GM19238 (cell line): ENCODE data around the gene QSOX2.
"Not testable (repeated sequence)": the region's sequence is repeated elsewhere in the genome, so short reads cannot be mapped to it uniquely, and the experiment has no call there.

Experiments
- DNase-seq: peaks from one replicate; pipeline ENCODE4 v3.0.0; 2011; ENCODE audit warnings: low spot score; ENCODE audit not compliant: insufficient read length

QSOX2 gene

DNA sequence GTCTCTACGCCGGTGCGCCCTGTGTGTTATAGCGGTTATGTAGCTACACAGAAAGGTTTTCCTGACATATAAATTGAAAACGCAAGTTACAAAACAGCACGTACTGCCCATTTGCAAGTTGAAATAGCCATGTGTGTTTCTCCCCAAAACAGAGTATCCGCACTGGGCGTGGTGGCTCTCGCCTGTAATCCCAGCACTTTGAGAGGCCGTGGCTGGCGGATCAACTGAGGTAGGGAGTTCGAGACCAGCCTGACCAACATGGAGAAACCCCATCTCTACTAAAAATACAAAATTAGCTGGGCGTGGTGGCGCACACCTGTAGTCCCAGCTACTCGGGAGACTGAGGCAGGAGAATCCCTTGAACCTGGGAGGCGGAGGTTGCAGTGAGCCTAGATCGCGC lies 21.0 kb upstream of the QSOX2 start:
- not testable (repeated sequence) for DNase-seq

DNA sequence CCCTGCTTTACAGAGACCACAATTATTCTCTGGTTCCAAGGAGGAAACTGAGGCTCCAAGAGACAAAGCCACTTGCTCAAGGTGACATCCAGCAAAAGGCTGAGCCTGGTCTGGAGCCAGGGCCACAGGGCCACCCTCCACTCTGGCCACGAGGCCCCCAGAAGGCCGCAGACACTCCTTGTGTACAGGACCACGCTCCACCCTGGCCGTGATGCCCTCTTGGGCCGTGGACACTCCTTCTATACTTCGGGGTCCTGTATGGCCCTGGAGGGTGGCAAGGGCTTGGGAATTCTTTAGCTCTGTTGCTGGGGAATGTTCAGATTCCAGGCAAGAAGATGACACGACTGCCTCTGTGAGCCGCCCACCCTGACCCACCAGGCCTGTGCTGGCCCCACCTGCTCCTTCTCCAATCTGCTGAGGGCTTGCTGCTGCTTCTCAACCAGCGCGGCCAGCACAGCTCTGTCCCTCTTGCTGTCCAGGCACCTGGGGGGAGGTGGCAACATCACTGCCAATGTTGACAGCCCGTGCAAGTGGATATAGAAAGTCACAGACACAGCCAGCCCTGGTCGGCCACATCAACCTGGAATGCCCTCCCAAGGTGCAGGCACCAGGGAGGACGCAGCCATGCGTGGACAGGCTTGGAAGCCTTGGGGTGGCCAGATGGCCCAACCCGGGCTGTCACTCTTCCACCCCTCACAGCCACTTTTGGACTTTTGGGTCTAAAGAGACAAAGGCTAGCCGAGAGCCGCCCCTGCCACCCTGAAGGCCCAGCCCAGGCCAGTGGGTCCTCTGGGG lies 20.1 kb upstream of the QSOX2 start:
- no peak for DNase-seq

DNA sequence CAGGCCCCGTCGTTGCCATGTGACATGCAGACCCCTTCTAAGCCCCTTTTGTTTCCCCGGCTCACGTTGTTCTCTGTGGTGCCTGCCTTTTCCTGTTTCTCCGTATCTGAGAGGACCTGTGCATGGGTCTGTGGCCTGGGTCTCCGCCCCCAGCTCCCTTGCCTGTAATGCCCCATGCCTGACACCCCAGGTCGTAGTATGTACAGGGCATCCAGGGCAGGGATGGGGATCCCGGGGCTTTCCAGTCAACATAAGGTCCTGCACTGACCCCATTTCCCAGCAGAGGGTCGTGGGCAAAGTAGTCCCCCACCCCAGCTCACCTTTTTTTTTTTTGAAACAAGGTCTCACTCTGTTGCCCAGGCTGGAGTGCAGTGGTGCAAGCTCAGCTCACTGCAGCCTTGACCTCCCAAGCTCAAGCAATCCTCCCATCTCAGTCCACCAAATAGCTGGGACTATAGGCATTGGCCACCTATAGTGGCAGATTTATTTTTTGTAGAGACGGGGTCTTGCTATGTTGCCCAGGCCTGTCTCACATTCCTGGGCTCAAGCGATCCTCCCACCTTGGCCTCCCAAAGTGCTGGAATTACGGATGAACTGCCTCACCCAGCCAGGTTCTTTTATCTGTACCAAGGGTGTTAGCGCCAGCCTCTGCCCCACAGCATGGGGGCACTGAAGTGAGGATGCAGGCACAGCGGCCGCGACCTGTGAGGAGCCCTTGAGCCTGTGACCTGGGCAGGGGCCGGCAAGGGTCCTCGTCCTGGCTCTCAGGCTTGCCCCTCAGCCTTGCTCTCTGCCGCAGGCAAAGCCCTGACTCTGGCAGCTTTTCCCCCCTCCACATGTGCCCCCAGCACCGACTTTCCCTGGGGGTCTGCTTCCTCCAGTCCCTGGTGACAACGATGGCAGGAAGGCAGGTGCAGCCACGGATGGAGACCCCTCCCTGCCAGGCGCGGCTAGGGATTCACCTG lies 19.1 kb upstream of the QSOX2 start:
- no peak for DNase-seq

DNA sequence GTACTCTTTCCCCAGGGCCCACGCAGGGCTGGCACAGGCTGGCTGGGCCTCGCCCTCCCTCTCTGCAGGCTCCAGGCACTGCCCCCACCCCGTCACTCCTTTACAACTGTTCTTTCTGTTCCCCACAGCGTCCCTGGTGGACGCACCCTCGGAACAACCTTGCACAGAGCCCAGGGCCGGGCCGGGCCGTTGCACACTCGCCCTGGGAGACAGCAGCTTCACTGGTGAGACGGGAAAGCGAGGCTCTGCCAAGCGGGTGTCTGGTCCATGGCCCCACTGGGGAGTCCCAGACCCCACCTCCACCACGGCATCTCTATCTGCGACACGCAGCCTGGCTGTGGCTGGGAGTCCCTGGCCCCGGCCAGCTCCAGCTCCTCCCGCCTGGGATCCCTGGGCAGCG lies 18.4 kb upstream of the QSOX2 start:
- no peak for DNase-seq

DNA sequence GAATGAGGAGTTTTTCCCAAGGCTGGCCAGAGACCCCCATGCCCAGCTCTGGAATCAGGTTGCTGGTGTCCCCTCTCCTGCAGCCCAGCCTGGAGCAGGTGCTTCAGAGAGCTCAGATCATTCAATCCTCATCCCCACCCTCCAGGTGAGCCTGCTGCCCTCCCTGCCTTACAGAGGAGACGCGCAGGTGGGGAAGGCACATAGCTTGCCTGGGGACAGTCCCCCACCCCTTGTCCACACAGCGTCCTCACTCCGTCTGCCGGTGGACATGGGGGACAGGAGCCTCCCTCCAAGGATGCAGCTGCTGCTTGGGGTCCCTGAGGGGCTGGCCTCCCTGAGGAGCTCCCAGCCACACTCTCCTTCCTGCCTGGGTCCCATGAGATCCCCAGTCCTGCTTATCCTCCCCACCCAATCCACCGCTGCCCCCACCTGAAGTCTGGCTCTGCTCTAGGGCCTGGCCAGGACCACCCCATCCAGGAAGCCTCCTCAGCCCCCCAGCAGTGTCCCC lies 17.1 kb upstream of the QSOX2 start:
- DNase-seq: no peak

DNA sequence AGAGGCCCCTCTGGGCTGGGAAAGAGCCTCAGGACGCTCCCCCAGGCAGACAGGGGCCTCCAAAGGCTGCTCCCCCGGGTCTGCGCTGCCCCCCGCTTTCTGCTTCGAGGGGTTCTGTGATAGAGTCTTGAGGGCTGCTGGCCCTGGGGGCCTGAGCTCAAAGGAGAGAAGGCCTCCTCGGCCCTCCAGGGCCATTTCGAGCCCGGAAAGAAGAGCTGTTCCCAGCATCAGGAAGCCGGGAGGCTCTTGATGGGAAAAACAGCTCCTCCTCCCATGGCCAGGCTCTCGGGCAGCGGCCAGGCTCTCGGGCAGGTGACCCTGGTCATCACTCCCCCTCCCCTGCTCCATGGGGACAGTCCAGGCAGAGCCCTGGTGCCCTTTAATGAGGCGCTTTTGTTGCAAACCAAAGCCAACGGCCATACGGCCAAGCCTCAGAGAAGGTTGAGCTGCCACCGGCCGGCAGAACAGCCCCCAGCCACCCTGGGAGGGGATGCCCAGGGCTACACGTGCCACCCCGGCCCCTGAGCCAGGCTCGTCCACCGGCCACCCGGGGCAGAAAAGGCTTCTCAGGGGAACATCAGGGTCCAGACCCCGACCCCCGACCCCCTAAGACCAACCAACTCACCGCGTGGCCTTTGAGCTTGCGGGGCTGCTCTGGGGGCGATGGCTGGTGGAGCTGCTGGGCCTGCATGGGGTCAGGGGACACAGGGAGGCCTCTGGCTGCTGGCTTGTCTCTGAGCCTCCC lies 16.2 kb upstream of the QSOX2 start:
- no peak for DNase-seq

DNA sequence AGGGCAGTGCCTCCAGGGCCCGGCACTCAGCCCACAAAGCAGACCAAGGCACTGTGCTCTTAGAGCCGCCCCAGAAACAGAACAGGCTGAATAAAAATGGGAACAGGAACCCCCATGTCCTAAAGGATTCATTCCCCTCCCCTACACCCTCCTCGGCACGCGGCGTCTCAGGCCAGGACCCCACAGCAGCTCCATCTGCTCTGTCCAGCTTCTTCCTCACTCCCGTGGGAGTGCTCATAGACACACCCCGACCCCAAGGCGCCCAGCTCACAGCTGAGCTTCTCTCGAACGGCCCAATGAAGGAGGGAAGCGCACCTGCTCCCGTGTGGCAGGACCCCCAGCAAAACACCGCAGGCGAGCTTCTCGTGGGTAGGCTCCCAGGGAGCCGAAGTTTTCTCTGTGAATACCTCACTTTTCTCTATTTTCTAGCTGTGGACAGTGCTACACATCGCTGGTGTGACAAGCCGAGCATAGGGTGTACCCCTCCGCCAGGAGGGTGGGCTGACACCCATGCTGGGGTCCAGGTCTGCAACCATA lies 15.4 kb upstream of the QSOX2 start:
- DNase-seq: no peak

DNA sequence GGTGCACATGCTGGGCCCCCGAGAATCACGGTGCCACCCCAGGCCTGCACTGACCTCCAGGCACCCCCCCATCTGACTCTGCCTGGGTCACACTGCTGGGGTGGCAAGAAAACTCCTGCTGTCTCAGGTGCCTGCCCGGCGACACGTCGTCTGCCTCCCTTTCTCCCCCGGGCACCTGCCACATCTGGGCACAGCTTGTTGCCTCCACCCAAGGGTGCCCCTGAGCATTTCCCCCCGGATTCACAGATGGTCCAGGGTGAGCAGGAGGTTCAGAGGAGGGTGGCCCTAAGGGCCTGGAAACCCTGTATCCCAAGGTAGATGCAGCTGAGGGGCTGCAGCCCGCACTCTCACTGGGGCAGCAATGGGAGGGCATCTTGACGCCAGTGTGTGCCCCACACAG lies 14.9 kb upstream of the QSOX2 start:
- DNase-seq: no peak

DNA sequence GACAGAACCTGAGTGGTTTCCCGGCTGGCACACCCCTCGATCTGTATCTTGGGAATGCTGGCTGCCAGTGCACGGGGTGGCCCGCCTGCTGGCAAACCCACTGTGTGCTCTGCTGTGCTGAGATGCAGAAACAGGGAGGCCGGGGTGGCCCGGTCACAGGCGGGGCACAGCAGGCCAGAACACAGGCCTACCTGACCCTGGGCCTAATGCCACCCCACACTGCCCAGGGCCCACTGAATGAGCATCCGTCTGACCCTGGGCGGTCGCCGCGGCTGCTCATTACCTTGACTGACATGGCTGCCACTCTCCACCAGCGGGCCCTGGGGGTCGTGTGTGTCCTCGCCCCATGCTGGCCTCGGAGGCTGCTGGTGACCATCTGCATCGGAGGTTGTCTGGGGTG lies 14.2 kb upstream of the QSOX2 start:
- DNase-seq: no peak

DNA sequence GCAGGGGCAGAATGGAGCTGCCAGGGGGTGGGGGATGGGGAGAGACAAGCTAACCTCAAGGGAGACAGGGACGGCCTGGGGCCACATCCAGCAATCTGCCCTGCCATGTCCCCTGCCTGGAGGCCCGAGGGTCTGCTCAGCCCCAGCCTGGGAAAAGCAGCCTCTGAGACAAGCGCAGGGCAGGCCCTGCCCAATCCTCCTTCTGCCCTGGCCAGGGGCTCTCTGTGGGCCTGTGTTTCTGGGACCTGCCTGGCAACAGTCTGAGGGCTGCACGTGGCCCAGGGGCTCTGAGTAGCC lies 13.9 kb upstream of the QSOX2 start:
- no peak for DNase-seq

DNA sequence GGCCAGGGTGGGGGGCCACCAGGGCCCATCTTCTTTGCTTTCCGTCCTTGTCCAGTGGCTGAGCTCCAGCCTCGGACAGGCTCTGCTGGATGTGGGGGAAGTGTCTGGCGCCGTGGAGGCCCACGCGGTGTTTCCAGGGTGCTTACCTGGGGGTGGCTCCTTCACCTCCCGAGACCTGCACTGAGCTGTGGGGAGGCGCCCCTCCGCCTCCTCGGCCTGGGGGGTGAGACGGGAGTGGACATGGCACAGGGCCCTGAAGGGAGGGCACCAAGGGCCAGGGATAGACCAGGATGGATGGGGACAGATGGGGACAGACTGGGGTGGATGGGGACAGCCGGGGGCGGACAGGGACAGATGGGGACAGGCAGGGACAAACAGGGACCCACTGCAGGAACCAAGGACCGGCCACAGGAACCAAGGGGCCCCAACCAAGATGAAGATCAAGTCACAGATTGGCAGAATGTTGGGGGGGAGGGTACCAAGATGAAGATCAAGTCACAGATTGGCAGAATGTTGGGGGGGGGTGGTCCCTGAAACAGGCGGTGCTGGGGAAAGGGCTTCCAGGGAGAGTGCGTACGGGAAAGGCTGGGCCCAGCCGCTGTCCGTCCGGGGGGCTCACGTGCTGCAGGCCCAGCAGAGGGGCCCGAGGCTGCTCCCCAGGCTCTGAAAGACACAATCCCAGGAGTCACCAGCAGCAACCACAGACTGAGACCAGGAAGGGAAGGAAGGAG lies 13.3 kb upstream of the QSOX2 start:
- DNase-seq: no peak

DNA sequence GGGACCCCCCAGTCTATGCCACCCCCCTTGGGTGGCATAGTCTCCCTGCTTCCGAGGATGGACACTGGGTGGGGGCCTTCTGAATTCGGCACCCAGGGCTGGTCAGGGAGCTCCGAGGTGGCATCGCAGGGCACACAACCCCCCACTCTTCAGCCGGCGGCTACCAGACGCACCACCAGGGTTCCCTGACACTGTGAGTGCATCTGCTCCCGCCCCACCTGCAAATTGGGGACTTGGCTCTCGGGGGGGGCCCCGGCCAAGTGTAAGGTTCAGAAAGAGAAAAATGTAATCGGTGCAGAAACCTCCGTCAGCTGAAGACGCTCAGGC lies 12.7 kb upstream of the QSOX2 start:
- no peak for DNase-seq

DNA sequence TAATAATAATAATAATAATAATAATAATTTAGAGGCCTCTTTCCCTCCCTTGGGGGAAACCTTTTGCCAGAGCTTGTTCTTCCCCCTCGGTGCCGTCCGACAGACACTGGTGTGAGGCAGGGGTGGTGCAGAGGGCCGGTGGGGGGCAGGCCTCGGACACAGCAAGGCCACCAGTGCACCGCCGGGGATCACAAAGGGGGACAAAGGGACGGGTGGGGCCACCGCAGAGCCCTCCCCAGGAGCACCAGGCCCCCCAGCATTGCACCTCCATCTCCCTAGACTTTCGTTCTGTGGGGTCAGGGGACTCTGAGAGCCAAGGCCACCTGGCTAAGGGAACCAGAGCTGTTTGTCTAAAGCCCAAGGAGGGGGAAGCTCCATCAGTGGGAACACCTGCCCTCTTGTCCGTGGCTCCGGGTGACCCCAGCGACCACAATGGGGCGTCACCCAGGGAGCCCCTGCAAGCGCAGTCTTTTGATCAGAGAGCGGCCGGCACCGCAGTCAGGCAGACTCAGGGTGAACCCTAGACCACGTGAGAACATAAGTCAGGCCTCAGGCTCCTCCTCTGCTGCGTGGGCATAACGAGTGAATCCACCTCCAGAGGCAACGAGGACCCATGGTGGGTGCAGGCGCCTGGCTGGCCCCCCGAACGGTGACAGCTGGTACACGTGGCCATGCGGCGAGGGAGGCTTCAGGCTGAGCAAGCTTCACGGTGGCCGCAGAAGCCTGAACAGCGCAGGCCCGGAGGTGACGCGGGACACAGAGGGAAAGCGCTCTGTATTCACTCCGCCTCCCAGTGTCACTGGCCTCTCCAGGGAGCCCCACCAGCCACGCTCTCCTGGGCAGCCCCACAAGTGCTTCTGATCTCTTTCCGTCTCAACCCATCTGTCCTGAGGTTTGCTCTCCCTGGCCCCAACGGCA lies 12.0 kb upstream of the QSOX2 start:
- no peak for DNase-seq

DNA sequence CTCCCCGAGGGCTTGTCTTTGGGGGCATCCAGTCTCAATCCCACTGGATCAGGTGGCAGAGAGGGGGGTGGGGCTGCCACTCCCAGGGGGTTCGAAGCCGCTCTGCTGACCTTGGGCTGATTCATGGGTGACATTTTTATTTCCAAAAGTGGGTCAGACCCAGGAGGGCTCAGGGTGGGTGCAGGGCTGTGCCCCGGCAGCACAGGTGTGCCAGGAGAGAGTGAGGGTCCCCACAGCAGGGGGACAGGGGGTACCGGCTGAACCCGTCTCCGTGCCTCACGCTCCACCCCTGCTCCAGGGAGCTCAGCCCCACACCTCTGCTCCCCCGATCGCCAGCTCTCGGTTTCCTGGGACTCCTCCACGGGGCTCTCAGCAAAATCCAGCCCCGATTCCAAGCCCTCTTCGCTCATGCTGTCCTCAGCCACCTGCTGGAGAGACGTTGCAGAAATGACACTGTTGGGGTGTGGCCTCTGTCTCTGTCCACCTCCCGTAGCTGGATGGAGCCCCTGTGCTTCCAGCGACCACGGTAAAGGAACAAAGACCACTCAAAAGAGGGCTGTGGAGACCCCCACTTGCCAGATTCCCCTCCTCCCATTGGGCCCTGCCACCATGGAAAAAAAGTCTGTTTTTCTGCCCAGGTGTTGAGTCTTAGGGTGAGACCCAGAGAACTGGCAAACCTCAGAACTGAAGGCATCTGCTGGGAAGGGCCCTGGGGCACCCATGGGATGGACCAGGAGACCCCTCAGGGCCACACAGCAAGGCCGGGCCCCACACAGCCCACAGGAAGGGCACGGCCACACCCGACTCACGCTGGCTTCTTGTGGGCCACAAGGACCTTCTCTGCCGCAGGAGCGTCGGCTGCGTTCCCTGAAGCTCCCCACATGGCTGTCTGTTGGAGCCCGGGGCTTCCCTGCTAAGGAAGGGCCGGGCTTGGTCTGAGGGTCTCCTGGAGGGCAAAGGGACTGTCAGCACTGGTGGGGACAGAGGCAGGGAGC lies 10.6 kb upstream of the QSOX2 start:
- DNase-seq: no peak

DNA sequence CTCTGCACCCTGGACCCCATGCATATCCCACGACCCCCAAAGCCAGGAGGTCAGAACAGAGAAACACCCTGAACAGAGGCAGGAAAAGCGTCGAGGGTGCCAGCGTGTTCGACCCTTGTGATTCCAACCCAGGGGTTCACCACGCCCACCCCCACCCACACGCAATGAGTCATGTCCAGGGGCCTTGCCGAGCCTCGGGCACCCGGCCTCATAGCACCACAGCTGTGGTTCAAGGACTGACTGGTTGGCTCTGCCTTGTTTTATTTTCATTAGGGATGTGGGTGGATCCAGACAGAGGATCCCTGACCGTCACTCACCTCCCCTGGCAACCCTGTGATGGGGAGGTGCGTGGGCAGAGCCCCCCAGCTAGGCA lies 9.5 kb upstream of the QSOX2 start:
- no peak for DNase-seq

DNA sequence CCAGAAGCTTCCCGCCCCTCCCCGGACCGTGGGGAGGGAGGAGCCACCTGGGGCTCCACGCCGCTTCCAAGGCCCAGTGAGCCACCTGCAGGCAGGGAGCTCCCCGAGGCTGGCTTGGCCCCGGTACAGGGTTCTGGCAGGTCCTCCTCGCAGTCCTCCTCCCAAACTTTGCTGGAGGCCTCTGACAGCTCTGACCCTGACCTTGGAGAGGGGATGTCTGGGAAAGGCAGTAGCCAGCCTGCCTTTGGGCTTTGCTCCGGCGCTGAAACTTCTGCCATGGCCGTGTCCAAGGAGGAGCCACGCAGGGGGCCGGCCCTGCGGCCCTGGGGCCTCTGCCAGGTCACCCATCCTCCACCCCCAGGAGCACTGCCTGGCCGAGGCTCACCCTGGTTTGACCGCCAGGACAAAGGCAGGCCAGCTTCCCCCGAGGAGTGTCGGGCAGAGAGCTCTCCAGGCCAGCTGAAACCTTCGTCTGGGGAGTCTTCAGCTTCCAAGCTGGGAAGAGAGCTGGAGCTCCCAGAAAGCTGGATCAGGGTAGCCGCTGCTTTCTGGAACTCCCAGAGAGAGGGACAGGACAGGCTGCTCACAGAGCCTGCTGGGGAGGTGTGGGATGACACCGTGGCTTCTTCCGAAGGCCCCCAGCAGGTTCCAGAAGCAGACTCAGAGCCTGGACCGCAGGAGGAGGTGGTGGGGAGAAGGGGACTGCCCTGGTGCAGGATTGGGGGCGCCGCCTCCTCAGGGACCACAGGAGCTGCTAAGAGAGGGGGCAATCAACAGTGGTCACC lies 9.0 kb upstream of the QSOX2 start:
- DNase-seq: no peak

DNA sequence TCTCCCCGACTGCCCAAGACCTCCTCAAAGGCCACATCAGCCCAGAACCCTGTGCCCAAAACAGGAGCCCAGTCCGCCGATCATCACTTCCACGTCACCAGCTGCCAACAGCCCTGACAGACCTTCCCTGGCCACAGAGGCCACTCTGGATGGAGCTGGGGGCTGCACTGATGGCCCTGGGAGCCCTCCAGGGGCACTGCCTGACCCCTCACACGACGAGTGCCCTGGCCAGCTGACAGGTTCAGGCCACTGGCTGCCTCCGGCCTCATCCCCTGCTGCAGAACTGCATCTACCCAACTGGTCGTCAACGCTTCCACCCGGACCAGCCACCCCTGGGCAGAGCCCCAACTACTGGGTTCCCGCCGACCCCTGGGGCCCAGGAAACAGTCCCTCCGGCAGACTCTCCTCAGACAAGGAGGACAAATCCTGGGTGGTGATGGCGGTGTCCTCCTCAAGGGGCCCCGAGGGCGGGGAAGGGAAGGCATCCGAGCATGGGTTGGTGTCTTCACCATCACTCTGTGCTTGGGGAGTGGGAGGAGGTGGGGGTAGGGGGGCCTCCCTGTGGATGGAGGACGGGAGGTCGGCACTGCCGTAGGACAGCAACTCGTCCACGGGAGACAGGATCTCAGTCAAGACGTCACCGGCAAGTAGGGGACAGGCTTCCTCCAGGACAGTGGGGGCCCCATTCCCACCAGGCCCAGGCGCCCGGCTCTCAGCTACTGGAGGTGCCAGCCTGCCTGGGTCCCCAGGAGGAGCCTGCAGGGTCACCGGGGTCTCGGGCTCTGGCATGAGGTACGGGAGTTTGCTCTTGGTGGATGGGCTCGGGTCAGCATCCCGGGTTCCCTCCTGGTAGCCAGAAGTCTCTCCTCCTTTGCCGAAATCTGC lies 7.9 kb upstream of the QSOX2 start:
- no peak for DNase-seq
